BJ (cell line): Measurements from ENCODE around the gene TRIM17. TPM values are rescaled to one million over a fixed set of nuclear protein-coding genes. Genes with fewer than 3 reads are reported as not detected.

Experiments used
- CTCF ChIA-PET: fragments of 350-600 bp; formaldehyde crosslinking; extraction: SDS; loops from one replicate; lab custom pipeline; 2021; ENCODE audit warnings: antibody characterized with exemption, inconsistent platforms; lab: Yijun Ruan, JAX
- POLR2A ChIA-PET: fragments of 300-600 bp; sonication (Branson Sonifier 250); formaldehyde crosslinking; extraction: SDS; loops from one replicate; lab custom pipeline; 2021; ENCODE audit warnings: antibody characterized with exemption; lab: Charles Lee
- DNase-seq: peaks from one replicate; pipeline ENCODE4 v3.0.0-alpha.2; 2011; ENCODE audit warnings: low read depth
- H3K27me3 ChIP-seq: 2 replicates; pipeline ENCODE4 v1.6.0; 2011; ENCODE audit warnings: low read length; ENCODE audit not compliant: control insufficient read depth, insufficient read depth
- H3K36me3 ChIP-seq: 2 replicates; pipeline ENCODE4 v1.5.1; 2011; ENCODE audit warnings: low read length; ENCODE audit not compliant: control insufficient read depth, insufficient read depth
- H3K4me3 ChIP-seq: 2 replicates; pipeline ENCODE4 v1.5.1; 2011; ENCODE audit warnings: low read depth, mild to moderate bottlenecking, control low read depth, low read length
- polyA plus RNA-seq: library from polyadenylated mRNA; depleted of rRNA; stranded (reverse); fragments of >200 nt; gene quantifications from 2 replicates; pipeline ENCODE4 v1.2.3, GENCODE V29; 2011
- TF ChIP-seq, protein P1 (sequence below): IDR thresholded peaks from 2 replicates; pipeline ENCODE4 v1.5.1; 2011; ENCODE audit warnings: low read depth, mild to moderate bottlenecking, control low read depth, inconsistent platforms, low read length, moderate library complexity; ENCODE audit not compliant: insufficient read depth

Gene TRIM17
- polyA plus RNA-seq, 1 experiment, result 0.55 TPM

DNA sequence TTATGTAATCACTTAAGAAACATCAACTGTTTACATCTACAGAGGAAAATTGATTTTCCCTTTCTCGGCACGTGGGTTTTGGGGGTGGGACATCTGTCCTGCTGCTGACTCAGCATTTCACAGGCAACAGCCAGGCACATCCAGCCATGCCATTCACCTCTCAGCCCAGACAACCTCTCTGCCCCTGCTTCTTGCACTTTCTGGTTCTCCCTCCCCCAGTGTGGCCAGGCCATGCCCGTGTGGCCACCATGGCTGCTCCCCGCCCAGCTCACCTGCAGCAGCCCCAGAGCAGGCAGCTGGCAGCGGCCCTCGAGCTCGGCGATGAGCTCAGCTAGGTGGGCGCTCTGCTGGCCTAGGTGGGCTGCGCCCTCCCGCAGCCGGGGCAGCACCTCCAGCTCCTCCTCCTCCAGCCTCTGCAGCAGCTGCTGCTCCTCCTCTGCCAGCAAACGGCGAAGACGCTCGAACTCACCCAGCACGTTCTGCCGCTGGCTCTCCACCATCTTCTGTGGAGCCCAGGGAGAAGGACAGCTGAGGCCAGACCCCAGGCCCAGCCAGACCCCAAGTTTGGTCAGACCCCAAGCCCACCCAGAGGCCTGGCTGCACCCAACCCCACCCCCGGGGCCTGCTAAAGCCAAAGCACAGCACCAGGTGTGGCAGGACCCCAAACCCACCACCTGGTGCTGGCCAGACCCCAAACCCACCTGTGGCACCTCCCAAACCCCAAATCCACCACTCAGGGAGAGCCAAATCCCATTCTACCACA lies 15.8 kb downstream of the TRIM17 start:
- Histone ChIP-seq H3K36me3 (peaks cover 32% of the 10 kb centered on the region), H3K27me3 (no peaks in the 10 kb centered on the region), H3K4me3 (no peak overlapping the region)
- DNase-seq, result no peak
- TF ChIP-seq, protein P1, sequence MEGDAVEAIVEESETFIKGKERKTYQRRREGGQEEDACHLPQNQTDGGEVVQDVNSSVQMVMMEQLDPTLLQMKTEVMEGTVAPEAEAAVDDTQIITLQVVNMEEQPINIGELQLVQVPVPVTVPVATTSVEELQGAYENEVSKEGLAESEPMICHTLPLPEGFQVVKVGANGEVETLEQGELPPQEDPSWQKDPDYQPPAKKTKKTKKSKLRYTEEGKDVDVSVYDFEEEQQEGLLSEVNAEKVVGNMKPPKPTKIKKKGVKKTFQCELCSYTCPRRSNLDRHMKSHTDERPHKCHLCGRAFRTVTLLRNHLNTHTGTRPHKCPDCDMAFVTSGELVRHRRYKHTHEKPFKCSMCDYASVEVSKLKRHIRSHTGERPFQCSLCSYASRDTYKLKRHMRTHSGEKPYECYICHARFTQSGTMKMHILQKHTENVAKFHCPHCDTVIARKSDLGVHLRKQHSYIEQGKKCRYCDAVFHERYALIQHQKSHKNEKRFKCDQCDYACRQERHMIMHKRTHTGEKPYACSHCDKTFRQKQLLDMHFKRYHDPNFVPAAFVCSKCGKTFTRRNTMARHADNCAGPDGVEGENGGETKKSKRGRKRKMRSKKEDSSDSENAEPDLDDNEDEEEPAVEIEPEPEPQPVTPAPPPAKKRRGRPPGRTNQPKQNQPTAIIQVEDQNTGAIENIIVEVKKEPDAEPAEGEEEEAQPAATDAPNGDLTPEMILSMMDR, result no peak
- POLR2A ChIA-PET, result no interaction called here
- CTCF ChIA-PET, result no interaction called here

DNA sequence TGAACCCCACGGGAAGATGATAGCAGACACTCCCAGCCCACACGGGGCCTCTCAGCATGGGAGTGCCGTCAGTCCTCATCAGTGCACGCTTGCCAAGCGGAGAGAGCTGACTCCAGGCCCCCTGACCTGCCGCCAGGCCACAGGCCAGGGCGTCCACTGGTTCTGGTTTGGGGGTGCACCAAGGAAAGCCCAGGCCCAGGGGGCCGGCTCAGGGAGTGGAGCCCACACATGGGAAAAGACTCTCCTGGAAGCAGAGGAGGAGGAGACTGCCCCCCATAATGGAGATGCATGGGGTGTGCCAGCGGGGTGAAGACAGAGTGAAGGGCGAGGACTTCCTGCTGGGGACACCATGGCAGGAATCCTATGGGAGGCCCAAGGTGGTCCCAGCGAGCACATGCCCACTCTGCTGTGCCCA lies 16.4 kb downstream of the TRIM17 start:
- POLR2A ChIA-PET, result no interaction called here
- Histone ChIP-seq H3K27me3 (no peaks in the 10 kb centered on the region), H3K4me3 (no peak overlapping the region), H3K36me3 (peaks cover 36% of the 10 kb centered on the region)
- TF ChIP-seq, protein P1, result no peak
- DNase-seq, result no peak
- CTCF ChIA-PET, result no interaction called here

DNA sequence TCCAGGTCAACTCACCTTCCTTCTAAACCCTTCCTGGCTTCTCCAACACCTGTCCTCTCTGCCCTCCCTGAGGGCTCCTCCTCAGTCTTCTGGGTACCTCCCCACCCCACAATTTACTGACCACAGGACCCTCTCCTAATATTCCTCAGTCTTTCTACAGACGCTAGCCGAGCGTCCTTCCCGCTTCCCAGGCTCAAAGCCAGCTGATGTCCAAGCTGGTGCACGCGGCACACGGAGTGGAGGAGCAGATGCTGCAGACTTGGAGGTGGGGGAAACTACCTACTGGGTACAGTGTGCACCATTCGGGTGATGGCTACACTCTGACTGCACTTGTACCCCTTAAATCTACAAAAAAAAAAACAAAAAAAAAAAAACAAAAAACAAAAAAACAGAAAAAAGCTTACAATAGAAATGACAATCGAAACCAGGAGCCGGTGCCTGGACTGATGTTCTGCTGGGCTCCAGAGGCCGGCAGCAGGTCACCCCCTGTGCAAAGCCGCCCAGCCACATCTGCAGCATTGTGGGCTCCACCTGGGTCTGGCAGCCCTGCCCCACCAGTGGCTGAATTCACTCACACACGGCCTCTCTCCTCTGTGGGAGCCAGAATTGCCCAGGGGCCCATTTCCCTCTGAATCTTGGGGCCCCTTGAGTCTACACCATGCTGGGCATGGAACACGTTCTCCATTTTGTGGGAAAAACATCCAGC lies 17.0 kb downstream of the TRIM17 start:
- no peaks in the 10 kb centered on the region for H3K27me3 ChIP-seq
- ChIA-PET CTCF (no interaction called here), POLR2A (no interaction called here)
- no peak for DNase-seq
- TF ChIP-seq, protein P1, result no peak
- peaks cover 42% of the 10 kb centered on the region for H3K36me3 ChIP-seq
- H3K4me3 ChIP-seq, result no peak overlapping the region

DNA sequence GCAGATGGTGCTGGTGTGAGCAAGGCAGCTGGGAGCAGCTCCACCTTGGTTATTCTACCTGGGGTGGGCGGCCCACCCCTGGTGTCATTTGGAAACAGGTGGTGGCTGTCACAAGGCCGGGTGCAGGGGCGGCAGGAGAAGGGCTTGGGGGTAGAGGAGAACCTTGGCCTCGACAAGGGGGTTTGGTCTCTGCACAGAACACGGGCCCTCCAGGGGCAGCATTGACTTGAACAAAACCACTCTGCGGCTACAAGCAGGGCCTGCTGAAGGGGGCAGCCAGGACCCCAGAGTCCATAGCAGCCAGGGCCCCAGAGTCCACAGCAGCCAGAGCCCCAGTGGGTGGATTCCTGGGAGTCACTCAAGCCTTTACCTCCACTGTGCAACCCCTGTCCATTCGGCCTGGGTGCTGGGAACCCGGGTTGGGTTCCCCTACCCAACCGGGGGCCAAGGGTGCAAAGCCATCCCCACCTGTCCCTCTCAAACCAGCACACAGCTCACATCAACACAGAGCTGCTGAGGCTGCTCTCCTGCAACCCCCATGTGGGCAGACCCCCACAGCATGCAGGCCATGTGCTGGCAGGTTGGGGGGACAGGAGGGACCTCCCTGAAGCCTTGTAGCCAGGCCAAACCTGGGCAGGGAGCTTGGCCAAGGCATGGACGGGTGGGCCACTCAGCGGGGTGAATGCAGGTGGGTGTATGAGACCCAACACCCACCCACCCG lies 17.8 kb downstream of the TRIM17 start:
- POLR2A ChIA-PET, result no interaction called here
- CTCF ChIA-PET, result no interaction called here
- Histone ChIP-seq H3K4me3 (no peak overlapping the region), H3K36me3 (peaks cover 45% of the 10 kb centered on the region), H3K27me3 (no peaks in the 10 kb centered on the region)
- no peak for DNase-seq
- TF ChIP-seq, protein P1, result no peak

DNA sequence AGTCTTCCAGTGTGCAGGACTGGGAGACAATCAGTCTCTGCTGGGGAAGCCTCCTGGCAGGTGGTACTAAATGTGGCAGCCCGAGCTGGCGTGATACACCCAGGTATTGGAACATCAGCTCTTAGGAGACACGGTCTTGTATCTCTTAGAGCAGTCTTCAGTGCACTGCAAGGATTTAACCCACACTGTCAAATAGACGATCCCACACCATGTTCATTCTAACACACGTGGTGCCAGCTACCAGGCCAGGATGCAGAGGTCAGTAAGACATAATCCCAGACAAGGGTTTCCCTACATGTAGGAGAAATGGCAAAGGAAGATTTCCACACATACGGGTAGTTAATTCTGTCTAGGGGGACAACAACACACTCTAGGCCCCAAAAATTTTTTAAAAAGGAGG lies 18.7 kb downstream of the TRIM17 start:
- Histone ChIP-seq H3K27me3 (no peaks in the 10 kb centered on the region), H3K4me3 (no peak overlapping the region), H3K36me3 (peaks cover 42% of the 10 kb centered on the region)
- TF ChIP-seq, protein P1, result no peak
- ChIA-PET POLR2A (no interaction called here), CTCF (interaction anchor here (0.6 kb wide), 1 partner anchor 263 kb away, joined by 4 read pairs; no protein-coding TSS in a partner anchor)
- no peak for DNase-seq
